ENCODE results near the gene RAB40AL. TPM values are rescaled to one million over a fixed set of nuclear protein-coding genes. Genes with fewer than 3 reads are reported as not detected.
"Not testable (repeated sequence)": the region's sequence is repeated elsewhere in the genome, so short reads cannot be mapped to it uniquely, and the experiment has no call there.

Gene RAB40AL, protein sequence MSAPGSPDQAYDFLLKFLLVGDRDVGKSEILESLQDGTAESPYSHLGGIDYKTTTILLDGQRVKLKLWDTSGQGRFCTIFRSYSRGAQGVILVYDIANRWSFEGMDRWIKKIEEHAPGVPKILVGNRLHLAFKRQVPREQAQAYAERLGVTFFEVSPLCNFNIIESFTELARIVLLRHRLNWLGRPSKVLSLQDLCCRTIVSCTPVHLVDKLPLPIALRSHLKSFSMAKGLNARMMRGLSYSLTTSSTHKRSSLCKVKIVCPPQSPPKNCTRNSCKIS
- 0.26 and 0.38 TPM in 2 replicates for total RNA-seq

DNA sequence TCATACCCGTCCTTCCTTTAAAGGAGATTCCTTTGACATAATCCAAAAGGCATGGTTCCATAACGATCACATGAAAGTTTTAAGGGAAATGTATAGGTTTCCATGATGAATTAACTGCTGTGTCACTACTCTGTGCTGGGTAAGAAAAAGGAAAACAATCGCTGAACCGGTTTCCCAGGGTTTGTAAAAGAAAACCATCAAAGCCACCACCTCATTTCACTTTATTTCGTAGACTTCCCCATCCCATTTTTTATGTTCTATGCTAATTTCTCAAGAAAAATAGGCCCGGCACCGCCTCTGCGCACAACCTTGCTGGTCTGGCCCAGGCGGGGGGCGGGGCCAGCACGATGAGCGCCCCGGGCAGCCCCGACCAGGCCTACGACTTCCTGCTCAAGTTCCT is at the start of gene RAB40AL:
Gene RAB40AL (plus strand): TSS at position 301 of the 400 bp plus-strand sequence. CDS start 47 bp downstream, at position 348.
- DNase-seq (ENCODE audit: low read depth); H3K36me3 ChIP-seq (ENCODE audit: control insufficient read depth, insufficient read depth, low read length); H3K27me3 ChIP-seq (ENCODE audit: control insufficient read depth, insufficient read depth, low read length); H3K4me3 ChIP-seq (ENCODE audit: low read depth, low read length): not testable (repeated sequence)
- peak; percentile 52 for FAIRE-seq

DNA sequence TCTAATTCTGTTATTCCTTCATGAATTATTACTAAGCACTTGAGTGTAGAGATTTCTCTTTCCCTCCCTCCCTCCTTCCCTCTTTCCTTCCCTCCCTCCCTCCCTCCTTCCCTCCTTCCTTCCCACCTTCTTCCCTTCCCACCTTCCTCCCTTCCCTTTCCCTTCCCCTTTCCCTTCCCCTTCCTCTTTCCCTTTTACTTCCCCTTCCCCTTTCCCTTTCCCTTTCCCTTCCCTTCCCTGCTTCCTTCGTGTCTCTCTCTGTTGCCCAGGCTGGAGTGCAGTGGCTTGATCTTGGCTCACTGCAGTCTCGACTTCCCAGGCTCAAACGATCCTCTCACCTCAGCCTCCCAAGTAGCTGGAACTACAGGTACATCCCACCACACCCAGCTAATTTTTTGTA is 49.4 kb upstream of the RAB40AL start:
- TF ChIP-seq, protein P1, sequence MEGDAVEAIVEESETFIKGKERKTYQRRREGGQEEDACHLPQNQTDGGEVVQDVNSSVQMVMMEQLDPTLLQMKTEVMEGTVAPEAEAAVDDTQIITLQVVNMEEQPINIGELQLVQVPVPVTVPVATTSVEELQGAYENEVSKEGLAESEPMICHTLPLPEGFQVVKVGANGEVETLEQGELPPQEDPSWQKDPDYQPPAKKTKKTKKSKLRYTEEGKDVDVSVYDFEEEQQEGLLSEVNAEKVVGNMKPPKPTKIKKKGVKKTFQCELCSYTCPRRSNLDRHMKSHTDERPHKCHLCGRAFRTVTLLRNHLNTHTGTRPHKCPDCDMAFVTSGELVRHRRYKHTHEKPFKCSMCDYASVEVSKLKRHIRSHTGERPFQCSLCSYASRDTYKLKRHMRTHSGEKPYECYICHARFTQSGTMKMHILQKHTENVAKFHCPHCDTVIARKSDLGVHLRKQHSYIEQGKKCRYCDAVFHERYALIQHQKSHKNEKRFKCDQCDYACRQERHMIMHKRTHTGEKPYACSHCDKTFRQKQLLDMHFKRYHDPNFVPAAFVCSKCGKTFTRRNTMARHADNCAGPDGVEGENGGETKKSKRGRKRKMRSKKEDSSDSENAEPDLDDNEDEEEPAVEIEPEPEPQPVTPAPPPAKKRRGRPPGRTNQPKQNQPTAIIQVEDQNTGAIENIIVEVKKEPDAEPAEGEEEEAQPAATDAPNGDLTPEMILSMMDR (IDR thresholded peaks at IDR 0.05; ENCODE audit: insufficient read depth, low read length, severe bottlenecking): no peak
- no peak overlapping the region for H3K4me3 ChIP-seq (ENCODE audit: low read depth, low read length)
- no peaks in the 10 kb centered on the region for H3K27me3 ChIP-seq (ENCODE audit: control insufficient read depth, insufficient read depth, low read length)
- FAIRE-seq (no peak), DNase-seq (ENCODE audit: low read depth) (no peak)
- no peaks in the 10 kb centered on the region for H3K36me3 ChIP-seq (ENCODE audit: control insufficient read depth, insufficient read depth, low read length)

DNA sequence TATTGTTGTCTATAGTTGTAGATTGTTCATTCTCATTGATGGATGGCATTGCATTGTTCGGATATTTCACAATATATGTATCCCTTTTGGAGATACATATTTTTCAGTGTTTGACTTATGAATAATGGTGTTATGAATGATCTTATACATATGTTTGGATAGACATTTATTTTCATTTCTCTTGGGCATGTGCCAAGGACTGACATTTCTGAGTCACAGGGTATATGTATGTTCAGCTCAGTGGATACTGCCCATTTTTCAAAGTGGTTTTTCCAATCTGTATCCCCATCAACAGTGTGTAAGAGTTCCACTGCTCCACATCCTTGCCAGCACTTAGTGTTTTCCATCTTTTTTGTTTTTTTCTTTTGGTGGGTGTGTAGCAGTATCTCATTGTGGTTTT is 45.0 kb upstream of the RAB40AL start:
- no peak overlapping the region for H3K4me3 ChIP-seq (ENCODE audit: low read depth, low read length)
- DNase-seq (ENCODE audit: low read depth) (peak; percentile 76), FAIRE-seq (no peak)
- no peaks in the 10 kb centered on the region for H3K27me3 ChIP-seq (ENCODE audit: control insufficient read depth, insufficient read depth, low read length)
- no peaks in the 10 kb centered on the region for H3K36me3 ChIP-seq (ENCODE audit: control insufficient read depth, insufficient read depth, low read length)
- TF ChIP-seq, protein P1 (IDR thresholded peaks at IDR 0.05; ENCODE audit: insufficient read depth, low read length, severe bottlenecking): no peak

DNA sequence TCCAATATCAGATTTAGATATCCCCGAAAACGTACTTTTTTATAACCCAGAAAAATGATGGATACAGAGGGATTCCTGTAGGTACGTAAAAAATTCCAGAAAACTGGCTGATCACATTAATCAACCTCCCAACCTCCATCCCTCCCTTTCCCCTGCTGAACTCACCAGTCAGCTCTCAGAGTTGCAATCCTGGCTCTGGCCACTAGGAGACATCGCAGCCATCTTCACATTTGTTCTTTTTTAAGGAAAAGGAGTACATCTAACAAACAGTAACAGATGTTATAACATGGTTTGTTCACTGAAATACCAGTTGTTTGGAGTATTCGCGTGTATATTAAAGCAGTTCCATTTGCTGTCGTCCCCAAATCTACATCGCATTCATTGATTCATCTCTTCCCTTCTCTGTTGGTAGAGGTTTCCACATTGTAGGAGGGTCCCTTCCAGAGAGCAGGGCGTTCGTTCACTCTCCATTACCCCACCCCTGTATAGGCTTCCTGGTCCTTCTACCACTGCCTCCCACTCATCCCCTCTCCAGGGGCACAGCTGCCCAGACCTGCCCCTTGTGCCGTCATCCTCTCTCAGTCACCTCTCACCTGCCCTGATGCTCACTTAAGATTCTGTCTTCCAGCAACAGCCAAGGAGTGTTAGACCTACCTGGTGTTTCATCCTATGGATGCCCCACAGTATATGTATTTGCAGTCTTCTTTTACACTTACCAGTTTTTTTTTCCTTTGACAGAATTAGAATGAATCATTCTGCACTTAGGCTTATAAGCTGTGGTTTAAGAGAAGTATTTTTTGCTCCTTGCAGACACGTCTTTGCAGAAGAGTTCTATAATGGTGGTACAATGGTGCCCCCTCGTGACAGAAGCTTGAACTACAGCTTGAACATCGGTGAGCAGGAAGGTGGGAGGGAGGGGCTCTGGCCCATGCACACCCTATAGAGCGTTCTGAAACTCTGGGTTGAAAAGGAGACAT is 36.8 kb upstream of the RAB40AL start:
- Histone ChIP-seq H3K4me3 (ENCODE audit: low read depth, low read length) (no peak overlapping the region), H3K27me3 (ENCODE audit: control insufficient read depth, insufficient read depth, low read length) (no peaks in the 10 kb centered on the region), H3K36me3 (ENCODE audit: control insufficient read depth, insufficient read depth, low read length) (no peaks in the 10 kb centered on the region)
- TF ChIP-seq, protein P1 (IDR thresholded peaks at IDR 0.05; ENCODE audit: insufficient read depth, low read length, severe bottlenecking): peak; percentile 51
- DNase-seq (ENCODE audit: low read depth) (peak; percentile 64), FAIRE-seq (peak; percentile 32)

DNA sequence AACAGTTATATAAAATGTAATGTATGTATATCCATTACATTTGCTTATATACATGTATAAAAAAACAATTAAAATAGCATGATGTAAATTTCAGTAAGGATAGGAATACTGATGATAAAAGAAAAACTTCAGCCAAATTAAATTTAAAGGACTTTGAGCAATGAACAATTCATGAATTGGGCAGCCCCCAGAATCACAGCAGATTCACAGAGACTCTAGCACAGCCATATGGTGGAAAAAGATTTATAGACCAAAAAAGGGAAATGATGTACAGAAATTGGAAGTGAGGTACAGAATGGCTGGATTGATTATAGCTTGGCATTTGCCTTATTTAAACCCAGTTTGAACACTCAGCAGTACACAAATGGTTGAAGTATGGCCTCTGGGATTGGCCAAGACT is 34.7 kb upstream of the RAB40AL start:
- Histone ChIP-seq H3K27me3 (ENCODE audit: control insufficient read depth, insufficient read depth, low read length) (no peaks in the 10 kb centered on the region), H3K4me3 (ENCODE audit: low read depth, low read length) (no peak overlapping the region), H3K36me3 (ENCODE audit: control insufficient read depth, insufficient read depth, low read length) (no peaks in the 10 kb centered on the region)
- DNase-seq (ENCODE audit: low read depth) (no peak), FAIRE-seq (no peak)
- TF ChIP-seq, protein P1 (IDR thresholded peaks at IDR 0.05; ENCODE audit: insufficient read depth, low read length, severe bottlenecking): no peak

All from bronchial epithelial cell (primary cell).